ENCODE results near the gene AQP5. TPM values are rescaled to one million over a fixed set of nuclear protein-coding genes. Genes with fewer than 3 reads are reported as not detected.

The AQP5 gene
- total and polyA plus RNA-seq, 2 of the 8 experiments (the other 6 are each of a cell fraction or from before 2014, with no cell fraction given) = 2.5 to 3.2 TPM

DNA sequence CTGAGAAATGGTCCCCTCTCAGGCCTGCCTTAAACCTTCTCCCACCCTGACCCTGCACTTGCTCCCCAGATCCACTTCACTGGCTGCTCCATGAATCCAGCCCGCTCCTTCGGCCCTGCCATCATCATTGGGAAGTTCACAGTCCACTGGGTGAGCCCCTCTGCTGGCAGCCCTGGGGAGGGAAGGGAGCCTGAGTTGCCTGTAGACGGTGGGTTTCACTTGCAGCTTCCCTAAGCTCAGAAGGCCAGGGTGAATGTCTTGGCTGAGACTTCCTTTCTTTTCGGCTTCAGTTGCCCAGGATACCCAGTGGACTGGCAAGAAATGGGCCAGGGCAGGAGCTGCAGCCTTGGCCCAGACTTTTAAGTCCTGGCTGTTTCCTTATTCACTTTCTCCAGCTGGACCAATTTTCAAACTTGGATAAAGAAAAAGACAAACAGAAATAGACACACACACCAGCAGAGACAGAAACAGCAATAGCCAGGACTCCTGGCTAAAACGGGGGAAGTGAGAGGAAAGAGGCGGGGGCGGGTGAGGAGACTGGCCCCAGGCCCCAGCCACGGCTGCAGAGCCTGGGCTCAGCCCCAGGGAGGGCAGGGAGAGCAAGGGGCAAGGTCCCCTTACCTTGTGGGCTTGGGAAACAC is 13.1 kb downstream of the AQP5 start (continued):
- TF ChIP-seq CHD7 (IDR thresholded peaks at IDR 0.05; ENCODE audit: insufficient replicate concordance, low read length) = no peak
- TF ChIP-seq CBX8 (IDR thresholded peaks at IDR 0.05; ENCODE audit: borderline replicate concordance, low read depth, low read length) = no peak
- no peak for TF ChIP-seq POLR2A (IDR thresholded peaks at IDR 0.05; ENCODE audit: control extremely low read depth in 1 of 2, low read depth in 2 of 2, low read length in 2 of 2)
- TF ChIP-seq ZNF274 (IDR thresholded peaks at IDR 0.05; ENCODE audit: borderline replicate concordance, extremely low read depth, low read length) = no peak
- TF ChIP-seq BACH1 (IDR thresholded peaks at IDR 0.05; ENCODE audit: low read length) = no peak
- no peak for TF ChIP-seq SIN3A (conservative IDR thresholded peaks at IDR 0.05 in 1 of 2, IDR thresholded peaks at IDR 0.05 in 1 of 2; ENCODE audit: low read depth in 1 of 2, low read length in 2 of 2)
- TF ChIP-seq SP4 (IDR thresholded peaks at IDR 0.05; ENCODE audit: low read length) = no peak
- no peak for TF ChIP-seq SUZ12 (IDR thresholded peaks at IDR 0.05; ENCODE audit: low read length)
- no peak for TF ChIP-seq KDM1A (IDR thresholded peaks at IDR 0.05; ENCODE audit: borderline replicate concordance, low read length)
- no peak for TF ChIP-seq TCF12 (IDR thresholded peaks at IDR 0.05; ENCODE audit: low read depth, low read length)
- TF ChIP-seq CTBP2 (IDR thresholded peaks at IDR 0.05; ENCODE audit: borderline replicate concordance, insufficient read depth, insufficient read length, low read length) = no peak

Data from H1 (cell line).